HG03442 (cell line): Measurements from ENCODE around the gene JAM3.

Experiments
- ATAC-seq: cut with Tn5 transposase; IDR thresholded peaks from one replicate; pipeline ENCODE4 v1.9.1; 2021; ENCODE audit warnings: mild to moderate bottlenecking, moderate library complexity; ENCODE audit not compliant: unreplicated experiment

Gene JAM3

GRCh38 chr11:134038897-134039470 lies 29.9 kb upstream of the JAM3 start:
- no peak for ATAC-seq

GRCh38 chr11:134039726-134040385 lies 29.0 kb upstream of the JAM3 start:
- ATAC-seq, result no peak

- no peak for ATAC-seq
Measured at GRCh38 chr11:134040386-134041302, 28.2 kb upstream of the JAM3 start.

- ATAC-seq, result no peak
Measured at GRCh38 chr11:134041349-134041748, 27.5 kb upstream of the JAM3 start.

- no peak for ATAC-seq
Measured at GRCh38 chr11:134041791-134042696, 26.8 kb upstream of the JAM3 start.

- no peak for ATAC-seq
Measured at GRCh38 chr11:134043821-134044420, 25.0 kb upstream of the JAM3 start.

GRCh38 chr11:134044514-134045284 lies 24.2 kb upstream of the JAM3 start:
- no peak for ATAC-seq

- ATAC-seq, result no peak
Measured at GRCh38 chr11:134045799-134046635, 22.9 kb upstream of the JAM3 start.

GRCh38 chr11:134046681-134047449 lies 22.0 kb upstream of the JAM3 start:
- ATAC-seq, result no peak

GRCh38 chr11:134047586-134047999 lies 21.3 kb upstream of the JAM3 start:
- no peak for ATAC-seq

- ATAC-seq, result no peak
Measured at GRCh38 chr11:134048028-134048427, 20.8 kb upstream of the JAM3 start.

- no peak for ATAC-seq
Measured at GRCh38 chr11:134049303-134049702, 19.6 kb upstream of the JAM3 start.

- ATAC-seq, result peak; percentile 90
Measured at GRCh38 chr11:134050541-134051383, 18.1 kb upstream of the JAM3 start.

GRCh38 chr11:134052395-134052987 lies 16.4 kb upstream of the JAM3 start:
- no peak for ATAC-seq

GRCh38 chr11:134052988-134053945 lies 15.6 kb upstream of the JAM3 start:
- ATAC-seq, result no peak

GRCh38 chr11:134055029-134055428 lies 13.8 kb upstream of the JAM3 start:
- ATAC-seq, result no peak
